Neural progenitor cell (in vitro differentiated cells): ENCODE measurements around the gene MYO1D. TPM values are rescaled to one million over a fixed set of nuclear protein-coding genes. Genes with fewer than 3 reads are reported as not detected.

Experiments
- DNase-seq: peaks from one replicate; pipeline ENCODE4 v3.0.0-alpha.2; 2016; ENCODE audit warnings: low spot score
- H2AFZ ChIP-seq: fragments of 200-600 bp; sonication (generic); replicated peaks from 2 replicates; pipeline ENCODE4 v1.6.1; 2016; ENCODE audit warnings: antibody characterized with exemption
- H3F3A ChIP-seq: fragments of 200-600 bp; sonication (generic); 2 replicates; pipeline ENCODE4 v1.6.1; 2016; ENCODE audit warnings: antibody characterized with exemption, low read depth
- H3K27ac ChIP-seq: fragments of 200-600 bp; sonication (generic); 2 replicates; pipeline ENCODE4 v1.5.1; 2016; ENCODE audit warnings: mild to moderate bottlenecking
- H3K27me3 ChIP-seq: fragments of 200-600 bp; sonication (generic); 2 replicates; pipeline ENCODE4 v1.6.1; 2016; ENCODE audit warnings: mild to moderate bottlenecking, moderate library complexity
- H3K36me3 ChIP-seq: fragments of 200-600 bp; sonication (generic); 2 replicates; pipeline ENCODE4 v1.5.1; 2016
- H3K4me1 ChIP-seq: fragments of 200-600 bp; sonication (generic); 2 replicates; pipeline ENCODE4 v1.6.1; 2016; ENCODE audit warnings: mixed run types
- H3K4me2 ChIP-seq: fragments of 200-600 bp; sonication (generic); 2 replicates; pipeline ENCODE4 v1.6.1; 2016
- H3K4me3 ChIP-seq: fragments of 200-600 bp; sonication (generic); 2 replicates; pipeline ENCODE4 v1.5.1; 2016
- H3K79me2 ChIP-seq: fragments of 200-600 bp; sonication (generic); 2 replicates; pipeline ENCODE4 v1.6.1; 2016; ENCODE audit warnings: low read depth
- H3K9ac ChIP-seq: fragments of 200-600 bp; sonication (generic); 2 replicates; pipeline ENCODE4 v1.6.1; 2016
- H3K9me3 ChIP-seq: fragments of 200-600 bp; sonication (generic); 2 replicates; pipeline ENCODE4 v1.5.1; 2016; ENCODE audit warnings: low read depth
- H4K20me1 ChIP-seq: fragments of 200-600 bp; sonication (generic); 2 replicates; pipeline ENCODE4 v1.6.1; 2016; ENCODE audit warnings: low read depth
- H3K27ac Mint-ChIP-seq: 3 replicates; pipeline ENCODE4 v1.8.0; 2021; ENCODE audit warnings: mixed read lengths
- H3K27me3 Mint-ChIP-seq: 2 replicates; pipeline ENCODE4 v1.8.0; 2022; ENCODE audit warnings: low read depth, mild to moderate bottlenecking, inconsistent platforms, moderate library complexity, mixed read lengths; ENCODE audit not compliant: insufficient read depth
- H3K36me3 Mint-ChIP-seq: 3 replicates; pipeline ENCODE4 v1.8.0; 2021; ENCODE audit warnings: mixed read lengths
- H3K4me1 Mint-ChIP-seq: 3 replicates; pipeline ENCODE4 v1.8.0; 2021; ENCODE audit warnings: mixed read lengths
- H3K4me3 Mint-ChIP-seq: 3 replicates; pipeline ENCODE4 v1.8.0; 2021; ENCODE audit warnings: mild to moderate bottlenecking, moderate library complexity, mixed read lengths
- H3K9me3 Mint-ChIP-seq: 3 replicates; pipeline ENCODE4 v1.8.0; 2020; ENCODE audit warnings: mixed read lengths
- CTCF ChIP-seq: fragments of 200-600 bp; sonication (generic); IDR thresholded peaks from 2 replicates; pipeline ENCODE4 v1.5.1; 2017; ENCODE audit warnings: antibody characterized with exemption, mild to moderate bottlenecking
- EZH2 ChIP-seq: fragments of 200-600 bp; sonication (generic); IDR thresholded peaks from 2 replicates; pipeline ENCODE4 v1.6.1; 2017; ENCODE audit warnings: antibody characterized with exemption, mild to moderate bottlenecking, moderate library complexity
- EZH2phosphoT487 ChIP-seq: fragments of 200-600 bp; sonication (generic); IDR thresholded peaks from 2 replicates; pipeline ENCODE4 v1.6.1; 2017; ENCODE audit warnings: antibody characterized with exemption
- total RNA-seq: library from RNA; depleted of rRNA; stranded (reverse); fragments of >200 nt; gene quantifications from 2 replicates; pipeline ENCODE4 v1.2.3, GENCODE V29; 2015; ENCODE audit warnings: low replicate concordance

The MYO1D gene
- total RNA-seq, 1 donor from 2014 or later = 6.2 TPM

GRCh38 chr17:32777436-32777835 is 99.5 kb downstream of the MYO1D start:
- no peak for DNase-seq
- H3K4me3 ChIP-seq = no peak overlapping the region
- H3K79me2 ChIP-seq = no peaks in the 10 kb centered on the region
- TF ChIP-seq EZH2 = no peak
- no peak for TF ChIP-seq EZH2phosphoT487
- no peak for TF ChIP-seq CTCF
- no peaks in the 10 kb centered on the region for H3K36me3 ChIP-seq
- no peaks in the 10 kb centered on the region for H3F3A ChIP-seq
- Mint-ChIP-seq H3K4me1 (peaks cover 13% of the 10 kb centered on the region), H3K27ac (no peak overlapping the region), H3K4me3 (no peak overlapping the region), H3K27me3 (peaks cover 2% of the 10 kb centered on the region), H3K36me3 (no peaks in the 10 kb centered on the region), H3K9me3 (no peaks in the 10 kb centered on the region)
- peaks cover 10% of the 10 kb centered on the region for H3K4me1 ChIP-seq
- no peak overlapping the region for H3K9ac ChIP-seq
- no peaks in the 10 kb centered on the region for H4K20me1 ChIP-seq
- H3K4me2 ChIP-seq = no peak overlapping the region
- H3K9me3 ChIP-seq = no peaks in the 10 kb centered on the region
- no peak overlapping the region for H3K27ac ChIP-seq
- H3K27me3 ChIP-seq = no peaks in the 10 kb centered on the region
- H2AFZ ChIP-seq = no peak overlapping the region

GRCh38 chr17:32774695-32775084 is 102.2 kb downstream of the MYO1D start:
- Mint-ChIP-seq H3K4me3 (no peak overlapping the region), H3K9me3 (no peaks in the 10 kb centered on the region), H3K36me3 (no peaks in the 10 kb centered on the region), H3K4me1 (peaks cover 13% of the 10 kb centered on the region), H3K27me3 (peaks cover 2% of the 10 kb centered on the region), H3K27ac (no peak overlapping the region)
- TF ChIP-seq EZH2 (no peak), CTCF (no peak), EZH2phosphoT487 (no peak)
- DNase-seq = no peak
- no peaks in the 10 kb centered on the region for H3K79me2 ChIP-seq
- no peak overlapping the region for H2AFZ ChIP-seq
- no peak overlapping the region for H3K4me2 ChIP-seq
- H3K4me3 ChIP-seq = no peak overlapping the region
- H3K27me3 ChIP-seq = no peaks in the 10 kb centered on the region
- H4K20me1 ChIP-seq = no peaks in the 10 kb centered on the region
- H3K4me1 ChIP-seq = peaks cover 10% of the 10 kb centered on the region
- no peaks in the 10 kb centered on the region for H3K36me3 ChIP-seq
- H3F3A ChIP-seq = no peaks in the 10 kb centered on the region
- H3K27ac ChIP-seq = no peak overlapping the region
- no peak overlapping the region for H3K9ac ChIP-seq
- no peaks in the 10 kb centered on the region for H3K9me3 ChIP-seq

GRCh38 chr17:32773856-32774694 is 102.8 kb downstream of the MYO1D start:
- Mint-ChIP-seq H3K27me3 (peaks cover 2% of the 10 kb centered on the region), H3K4me3 (no peak overlapping the region), H3K36me3 (no peaks in the 10 kb centered on the region), H3K4me1 (peaks cover 13% of the 10 kb centered on the region), H3K27ac (peak overlapping the region; percentile 30), H3K9me3 (no peaks in the 10 kb centered on the region)
- Histone ChIP-seq H3F3A (no peaks in the 10 kb centered on the region), H2AFZ (no peak overlapping the region), H3K4me1 (peaks cover 10% of the 10 kb centered on the region), H3K9ac (no peak overlapping the region), H3K27ac (no peak overlapping the region), H3K27me3 (no peaks in the 10 kb centered on the region), H3K79me2 (no peaks in the 10 kb centered on the region), H3K4me2 (no peak overlapping the region), H3K36me3 (no peaks in the 10 kb centered on the region), H3K9me3 (no peaks in the 10 kb centered on the region), H3K4me3 (no peak overlapping the region), H4K20me1 (no peaks in the 10 kb centered on the region)
- no peak for DNase-seq
- TF ChIP-seq EZH2phosphoT487 = no peak
- TF ChIP-seq EZH2 = no peak
- TF ChIP-seq CTCF = no peak
